MCF 10A (cell line): ENCODE results near the gene NGF. TPM values are rescaled to one million over a fixed set of nuclear protein-coding genes. Genes with fewer than 3 reads are reported as not detected.

Source experiments
- BruUV-seq: library from RNA; stranded (reverse); fragments of 400-500 nt; replicated peaks from 2 replicates; lab custom pipeline; 2021; lab: Mats Ljungman, UMichigan
- CTCF ChIA-PET: fragments of 300-600 bp; sonication (Branson Sonifier 250); formaldehyde crosslinking; extraction: SDS; loops from one replicate; lab custom pipeline; 2021; ENCODE audit warnings: antibody characterized with exemption, inconsistent platforms; lab: Yijun Ruan, JAX
- POLR2A ChIA-PET: fragments of 300-600, 350-650 bp; sonication (Branson Sonifier 250); formaldehyde crosslinking; extraction: SDS; loops from one replicate; lab custom pipeline; 2020; ENCODE audit warnings: antibody characterized with exemption, inconsistent platforms; lab: Yijun Ruan, JAX
- DNase-seq: peaks from one replicate; pipeline ENCODE4 v3.0.0-alpha.2; 2018; ENCODE audit not compliant: unreplicated experiment
- H3K27ac Mint-ChIP-seq: one replicate; pipeline ENCODE4 v1.8.0; 2022; ENCODE audit warnings: mild to moderate bottlenecking, low read depth, mixed read lengths; ENCODE audit not compliant: unreplicated experiment
- H3K27me3 Mint-ChIP-seq: one replicate; pipeline ENCODE4 v1.8.0; 2022; ENCODE audit warnings: mixed read lengths; ENCODE audit not compliant: insufficient read depth, unreplicated experiment
- H3K36me3 Mint-ChIP-seq: one replicate; pipeline ENCODE4 v1.8.0; 2022; ENCODE audit warnings: mild to moderate bottlenecking, moderate library complexity, mixed read lengths; ENCODE audit not compliant: insufficient read depth, unreplicated experiment
- H3K4me1 Mint-ChIP-seq: one replicate; pipeline ENCODE4 v1.8.0; 2022; ENCODE audit warnings: mixed read lengths; ENCODE audit not compliant: insufficient read depth, unreplicated experiment
- H3K4me3 Mint-ChIP-seq: one replicate; pipeline ENCODE4 v1.8.0; 2022; ENCODE audit warnings: mild to moderate bottlenecking, moderate library complexity, mixed read lengths; ENCODE audit not compliant: unreplicated experiment
- H3K9me3 Mint-ChIP-seq: one replicate; pipeline ENCODE4 v1.8.0; 2022; ENCODE audit warnings: mixed read lengths; ENCODE audit not compliant: unreplicated experiment
- intact Hi-C: fragments of 100-400 bp; cut with micrococcal nuclease; formaldehyde crosslinking; loops from 2 replicates; pipeline ENCODE4 v1.14.1; 2022
- total RNA-seq: library from RNA; stranded (reverse); gene quantifications from 2 replicates; pipeline ENCODE4 v1.2.3, GENCODE V29; 2022
- TF ChIP-seq, protein P1 (sequence below): fragments of 200-600 bp; IDR thresholded peaks from one replicate; pipeline ENCODE4 v1.8.0; 2022; ENCODE audit warnings: antibody characterized with exemption, mild to moderate bottlenecking; ENCODE audit not compliant: unreplicated experiment

NGF gene
- total RNA-seq, 1 experiment from 2014 or later, result 1.1 TPM

- TF ChIP-seq, protein P1, sequence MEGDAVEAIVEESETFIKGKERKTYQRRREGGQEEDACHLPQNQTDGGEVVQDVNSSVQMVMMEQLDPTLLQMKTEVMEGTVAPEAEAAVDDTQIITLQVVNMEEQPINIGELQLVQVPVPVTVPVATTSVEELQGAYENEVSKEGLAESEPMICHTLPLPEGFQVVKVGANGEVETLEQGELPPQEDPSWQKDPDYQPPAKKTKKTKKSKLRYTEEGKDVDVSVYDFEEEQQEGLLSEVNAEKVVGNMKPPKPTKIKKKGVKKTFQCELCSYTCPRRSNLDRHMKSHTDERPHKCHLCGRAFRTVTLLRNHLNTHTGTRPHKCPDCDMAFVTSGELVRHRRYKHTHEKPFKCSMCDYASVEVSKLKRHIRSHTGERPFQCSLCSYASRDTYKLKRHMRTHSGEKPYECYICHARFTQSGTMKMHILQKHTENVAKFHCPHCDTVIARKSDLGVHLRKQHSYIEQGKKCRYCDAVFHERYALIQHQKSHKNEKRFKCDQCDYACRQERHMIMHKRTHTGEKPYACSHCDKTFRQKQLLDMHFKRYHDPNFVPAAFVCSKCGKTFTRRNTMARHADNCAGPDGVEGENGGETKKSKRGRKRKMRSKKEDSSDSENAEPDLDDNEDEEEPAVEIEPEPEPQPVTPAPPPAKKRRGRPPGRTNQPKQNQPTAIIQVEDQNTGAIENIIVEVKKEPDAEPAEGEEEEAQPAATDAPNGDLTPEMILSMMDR, result no peak
- intact Hi-C loops, result no loop called here
- Mint-ChIP-seq H3K27ac (no peak overlapping the region), H3K4me3 (no peak overlapping the region), H3K4me1 (peaks cover 10% of the 10 kb centered on the region), H3K36me3 (no peaks in the 10 kb centered on the region), H3K9me3 (no peaks in the 10 kb centered on the region), H3K27me3 (no peaks in the 10 kb centered on the region)
- BruUV-seq, result no TSS peak
- DNase-seq, result no peak
- CTCF ChIA-PET, result no interaction called here
- POLR2A ChIA-PET, result no interaction called here
Measured at GRCh38 chr1:115327270-115327669, 10.8 kb downstream of the NGF start.

DNA sequence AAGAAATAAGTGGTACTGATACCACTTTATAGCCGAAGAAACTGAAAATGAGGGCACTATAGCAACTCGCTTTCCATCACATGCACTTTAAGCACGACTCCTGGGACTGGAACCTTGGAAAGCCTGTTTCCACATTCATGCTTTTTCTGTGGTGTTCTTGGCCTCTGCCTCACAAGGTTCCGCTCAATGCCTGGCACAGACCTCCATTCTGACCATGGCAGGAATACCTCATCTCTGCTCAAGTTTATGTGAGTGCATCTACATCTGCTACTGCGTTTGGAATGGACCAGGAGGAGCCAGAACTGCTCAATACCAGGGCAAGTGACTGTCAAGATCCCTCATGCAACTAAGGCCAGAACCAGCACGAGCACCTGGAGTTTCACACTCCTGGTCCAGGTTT lies 11.6 kb downstream of the NGF start:
- H3K36me3 Mint-ChIP-seq, result no peaks in the 10 kb centered on the region
- intact Hi-C loops, result no loop called here

DNA sequence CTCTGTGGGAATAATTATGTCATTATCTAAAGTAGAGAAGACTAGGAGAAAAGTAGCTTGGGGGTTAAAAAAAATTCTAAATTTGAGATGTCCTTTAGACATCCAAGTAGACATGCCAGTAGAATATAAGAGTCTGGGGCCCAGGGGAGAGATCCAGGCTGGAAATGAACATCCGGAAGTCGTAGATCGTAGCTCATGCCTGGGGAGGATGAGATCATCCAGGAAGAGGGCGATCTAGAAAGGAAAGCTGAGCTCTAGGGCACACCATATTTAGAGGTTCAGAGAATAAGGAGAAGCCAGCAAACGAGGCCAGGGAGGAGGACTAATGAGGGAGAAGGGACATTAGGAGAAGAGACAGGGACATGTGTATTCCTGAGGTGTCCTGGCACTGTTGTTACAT lies 12.2 kb downstream of the NGF start:
- no TSS peak for BruUV-seq
- ChIA-PET POLR2A (no interaction called here), CTCF (interaction anchor here (0.6 to 1.3 kb wide), 2 partner anchors 13 to 26 kb away, joined by 3 read pairs; no protein-coding TSS in a partner anchor)
- intact Hi-C loops, result no loop called here
- no peak overlapping the region for H3K27ac Mint-ChIP-seq
- no peaks in the 10 kb centered on the region for H3K36me3 Mint-ChIP-seq
- TF ChIP-seq, protein P1, result no peak
- DNase-seq, result no peak
- no peaks in the 10 kb centered on the region for H3K27me3 Mint-ChIP-seq
- H3K4me1 Mint-ChIP-seq, result peaks cover 6% of the 10 kb centered on the region
- H3K9me3 Mint-ChIP-seq, result no peaks in the 10 kb centered on the region
- H3K4me3 Mint-ChIP-seq, result no peak overlapping the region

More for the DNA sequence above, 11.6 kb downstream of the NGF start:
- H3K27me3 Mint-ChIP-seq, result no peaks in the 10 kb centered on the region
- no TSS peak for BruUV-seq
- H3K27ac Mint-ChIP-seq, result no peak overlapping the region
- H3K9me3 Mint-ChIP-seq, result no peaks in the 10 kb centered on the region
- CTCF ChIA-PET, result interaction anchor here (0.5 kb wide), 1 partner anchor 49 kb away, joined by 6 read pairs; no protein-coding TSS in a partner anchor
- no peak for DNase-seq
- TF ChIP-seq, protein P1, result no peak
- H3K4me3 Mint-ChIP-seq, result no peak overlapping the region
- H3K4me1 Mint-ChIP-seq, result peaks cover 6% of the 10 kb centered on the region
- POLR2A ChIA-PET, result interaction anchor here (0.6 kb wide), 1 partner anchor 38 kb away, joined by 3 read pairs; no protein-coding TSS in a partner anchor

DNA sequence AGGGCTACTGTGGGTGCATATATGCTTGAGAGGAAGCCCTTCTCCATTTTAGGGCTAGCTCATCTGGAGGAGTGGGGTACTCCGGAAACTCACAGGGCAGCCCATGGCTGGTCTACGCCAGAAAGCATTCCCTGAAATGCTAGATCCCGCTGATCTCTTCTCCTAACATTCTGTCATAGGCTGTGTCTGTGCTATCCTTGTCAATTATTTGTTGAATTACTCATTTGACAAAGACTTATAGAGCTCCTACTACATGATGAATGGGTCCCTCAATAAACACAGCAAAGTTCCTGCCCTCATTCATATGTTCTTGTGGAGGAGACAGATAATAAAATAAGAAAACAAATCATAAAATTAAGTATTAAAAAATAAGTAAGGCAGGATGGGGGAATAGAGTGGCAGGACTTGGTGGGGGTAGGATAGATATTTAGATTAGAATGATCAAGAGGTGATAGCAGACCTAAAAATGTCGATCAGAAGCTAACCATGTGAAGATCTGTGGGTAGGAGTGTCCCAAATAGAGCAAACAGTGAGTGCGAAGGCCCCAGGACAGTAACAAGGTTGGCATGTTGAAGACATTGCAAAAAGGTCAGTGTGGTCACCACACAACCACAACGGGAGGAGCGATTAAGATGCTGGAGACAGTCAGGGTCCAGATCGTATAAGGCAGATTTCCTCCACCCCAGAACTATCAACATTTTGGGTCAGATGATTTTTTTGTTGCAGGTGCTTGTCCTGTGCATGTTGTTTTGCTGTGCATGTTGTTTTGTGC lies 13.2 kb downstream of the NGF start:
- ChIA-PET POLR2A (interaction anchor here (4.9 kb wide), 1 partner anchor 8 kb away, joined by 14 read pairs; no protein-coding TSS in a partner anchor), CTCF (interaction anchor here (0.6 to 1.3 kb wide), 3 partner anchors 12 to 272 kb away, joined by 3 read pairs; no protein-coding TSS in a partner anchor)
- H3K27ac Mint-ChIP-seq, result no peak overlapping the region
- intact Hi-C loops, result no loop called here
- no peaks in the 10 kb centered on the region for H3K36me3 Mint-ChIP-seq
- DNase-seq, result no peak
- H3K9me3 Mint-ChIP-seq, result no peaks in the 10 kb centered on the region
- TF ChIP-seq, protein P1, result no peak
- H3K27me3 Mint-ChIP-seq, result no peaks in the 10 kb centered on the region
- H3K4me3 Mint-ChIP-seq, result no peak overlapping the region
- BruUV-seq, result no TSS peak
- peaks cover 6% of the 10 kb centered on the region for H3K4me1 Mint-ChIP-seq
